HEK293 (cell line): ENCODE data around the gene EFCAB8.

Experiments
- CTCF ChIA-PET: fragments of 350-600 bp; formaldehyde crosslinking; extraction: SDS; loops from one replicate; lab custom pipeline; 2021; ENCODE audit warnings: antibody characterized with exemption; lab: Yijun Ruan, JAX
- POLR2A ChIA-PET: fragments of 300-600 bp; formaldehyde crosslinking; extraction: SDS; loops from one replicate; lab custom pipeline; 2020; ENCODE audit warnings: antibody characterized with exemption, inconsistent platforms; lab: Yijun Ruan, JAX
- H3K27ac ChIP-seq: fragments of 200-500 bp; sonication (Bioruptor generic); 2 replicates; pipeline ENCODE4 v1.5.1; 2014; ENCODE audit warnings: low read depth, low read length, control low read depth, inconsistent platforms; ENCODE audit errors: extremely low read depth
- H3K36me3 ChIP-seq, 2 experiments: fragments of 200-500 bp in 1 of 2; sonication (Bioruptor generic) in 1 of 2; 1 replicate in 1 of 2; 2 replicates in 1 of 2; pipeline ENCODE4 v1.5.1; 2014 to 2017; ENCODE audit warnings: inconsistent platforms in 2 of 2, low read length in 2 of 2; ENCODE audit not compliant: control insufficient read depth in 2 of 2, insufficient read depth in 1 of 2
- H3K4me1 ChIP-seq: fragments of 200-500 bp; sonication (Bioruptor generic); 2 replicates; pipeline ENCODE4 v1.5.1; 2014; ENCODE audit warnings: mild to moderate bottlenecking, low read length, inconsistent platforms; ENCODE audit not compliant: control insufficient read depth, insufficient read depth
- H3K4me3 ChIP-seq: 2 replicates; pipeline ENCODE4 v1.5.1; 2011; ENCODE audit warnings: low read depth, mild to moderate bottlenecking, control low read depth, low read length, moderate library complexity
- H3K9me3 ChIP-seq: fragments of 200-500 bp; sonication (Bioruptor generic); 2 replicates; pipeline ENCODE4 v1.5.1; 2014; ENCODE audit warnings: low read depth, low read length, inconsistent platforms; ENCODE audit not compliant: control insufficient read depth, insufficient read depth
- GLIS1 ChIP-seq: fragments of 450-650 bp; formaldehyde crosslinking; IDR thresholded peaks from 2 replicates; pipeline ENCODE4 v1.5.1; 2016; ENCODE audit warnings: missing biosample characterization, missing genetic modification characterization
- HOXA7 ChIP-seq: sonication (generic); formaldehyde crosslinking; IDR thresholded peaks from 2 replicates; pipeline ENCODE4 v1.8.1; 2022; ENCODE audit warnings: missing genetic modification reagents, borderline replicate concordance
- MZF1 ChIP-seq: fragments of 450-650 bp; formaldehyde crosslinking; IDR thresholded peaks from 2 replicates; pipeline ENCODE4 v1.5.1; 2017; ENCODE audit warnings: missing biosample characterization, missing genetic modification characterization, borderline replicate concordance
- REST ChIP-seq: fragments of 450-650 bp; formaldehyde crosslinking; IDR thresholded peaks from 2 replicates; pipeline ENCODE4 v1.5.1; 2016; ENCODE audit warnings: missing biosample characterization, missing genetic modification characterization
- SP2 ChIP-seq: fragments of 450-650 bp; formaldehyde crosslinking; IDR thresholded peaks from 2 replicates; pipeline ENCODE4 v1.5.1; 2016; ENCODE audit warnings: missing biosample characterization, missing genetic modification characterization
- SP3 ChIP-seq: fragments of 450-650 bp; formaldehyde crosslinking; IDR thresholded peaks from 2 replicates; pipeline ENCODE4 v1.5.1; 2016; ENCODE audit warnings: missing biosample characterization, missing genetic modification characterization
- ZNF138 ChIP-seq: fragments of 450-650 bp; formaldehyde crosslinking; IDR thresholded peaks from 2 replicates; pipeline ENCODE4 v1.5.1; 2016; ENCODE audit warnings: missing biosample characterization, missing genetic modification characterization, borderline replicate concordance
- ZNF223 ChIP-seq: fragments of 450-650 bp; formaldehyde crosslinking; IDR thresholded peaks from 2 replicates; pipeline ENCODE4 v1.5.1; 2016; ENCODE audit warnings: missing biosample characterization, missing genetic modification characterization
- ZNF24 ChIP-seq: fragments of 450-650 bp; formaldehyde crosslinking; IDR thresholded peaks from 2 replicates; pipeline ENCODE4 v1.5.1; 2016; ENCODE audit warnings: missing biosample characterization, missing genetic modification characterization
- ZNF391 ChIP-seq: fragments of 450-650 bp; formaldehyde crosslinking; IDR thresholded peaks from 2 replicates; pipeline ENCODE4 v1.5.1; 2016; ENCODE audit warnings: low read depth, missing biosample characterization, missing genetic modification characterization, borderline replicate concordance
- ZNF433 ChIP-seq: fragments of 450-650 bp; formaldehyde crosslinking; IDR thresholded peaks from 2 replicates; pipeline ENCODE4 v1.5.1; 2016; ENCODE audit warnings: missing biosample characterization, missing genetic modification characterization, low read depth
- ZNF677 ChIP-seq: fragments of 450-650 bp; IDR thresholded peaks from 2 replicates; pipeline ENCODE4 v1.5.0; 2018; ENCODE audit warnings: missing biosample characterization, mild to moderate bottlenecking, missing genetic modification characterization, moderate library complexity
- ZNF692 ChIP-seq: fragments of 450-650 bp; formaldehyde crosslinking; IDR thresholded peaks from 2 replicates; pipeline ENCODE4 v1.5.1; 2016; ENCODE audit warnings: missing biosample characterization, missing genetic modification characterization
- ZNF704 ChIP-seq: fragments of 450-650 bp; formaldehyde crosslinking; IDR thresholded peaks from 2 replicates; pipeline ENCODE4 v1.5.1; 2016; ENCODE audit warnings: missing biosample characterization, missing genetic modification characterization
- ZNF747 ChIP-seq: fragments of 450-650 bp; formaldehyde crosslinking; IDR thresholded peaks from 2 replicates; pipeline ENCODE4 v1.5.1; 2016; ENCODE audit warnings: missing biosample characterization, missing genetic modification characterization
- ZSCAN16 ChIP-seq: fragments of 450-650 bp; formaldehyde crosslinking; IDR thresholded peaks from 2 replicates; pipeline ENCODE4 v1.5.1; 2016; ENCODE audit warnings: missing biosample characterization, missing genetic modification characterization
- ZSCAN5A ChIP-seq: fragments of 450-650 bp; formaldehyde crosslinking; IDR thresholded peaks from 2 replicates; pipeline ENCODE4 v1.5.1; 2016; ENCODE audit warnings: missing biosample characterization, missing genetic modification characterization
- TF ChIP-seq, protein P1 (sequence below): fragments of 450-650 bp; formaldehyde crosslinking; IDR thresholded peaks from 2 replicates; pipeline ENCODE4 v1.5.1; 2016; ENCODE audit warnings: missing biosample characterization, missing genetic modification characterization, low read depth

Gene EFCAB8

GRCh38 chr20:32959351-32960221 lies 100.9 kb downstream of the EFCAB8 start (continued):
- TF ChIP-seq ZSCAN16, result no peak

GRCh38 chr20:32960222-32960518 lies 101.4 kb downstream of the EFCAB8 start:
- POLR2A ChIA-PET, result no interaction called here
- TF ChIP-seq ZNF223 (no peak), ZNF692 (tag by site-specific recombination) (no peak), ZNF391 (tag by site-specific recombination) (no peak), HOXA7 (CRISPR knock-in tag) (no peak), ZSCAN5A (no peak), SP2 (tag by site-specific recombination) (no peak), ZSCAN16 (no peak), ZNF747 (no peak), ZNF138 (no peak), ZNF677 (no peak), SP3 (tag by site-specific recombination) (no peak), GLIS1 (tag by site-specific recombination) (no peak), ZNF704 (tag by site-specific recombination) (no peak), ZNF24 (tag by site-specific recombination) (no peak), ZNF433 (no peak)
- TF ChIP-seq, protein P1, sequence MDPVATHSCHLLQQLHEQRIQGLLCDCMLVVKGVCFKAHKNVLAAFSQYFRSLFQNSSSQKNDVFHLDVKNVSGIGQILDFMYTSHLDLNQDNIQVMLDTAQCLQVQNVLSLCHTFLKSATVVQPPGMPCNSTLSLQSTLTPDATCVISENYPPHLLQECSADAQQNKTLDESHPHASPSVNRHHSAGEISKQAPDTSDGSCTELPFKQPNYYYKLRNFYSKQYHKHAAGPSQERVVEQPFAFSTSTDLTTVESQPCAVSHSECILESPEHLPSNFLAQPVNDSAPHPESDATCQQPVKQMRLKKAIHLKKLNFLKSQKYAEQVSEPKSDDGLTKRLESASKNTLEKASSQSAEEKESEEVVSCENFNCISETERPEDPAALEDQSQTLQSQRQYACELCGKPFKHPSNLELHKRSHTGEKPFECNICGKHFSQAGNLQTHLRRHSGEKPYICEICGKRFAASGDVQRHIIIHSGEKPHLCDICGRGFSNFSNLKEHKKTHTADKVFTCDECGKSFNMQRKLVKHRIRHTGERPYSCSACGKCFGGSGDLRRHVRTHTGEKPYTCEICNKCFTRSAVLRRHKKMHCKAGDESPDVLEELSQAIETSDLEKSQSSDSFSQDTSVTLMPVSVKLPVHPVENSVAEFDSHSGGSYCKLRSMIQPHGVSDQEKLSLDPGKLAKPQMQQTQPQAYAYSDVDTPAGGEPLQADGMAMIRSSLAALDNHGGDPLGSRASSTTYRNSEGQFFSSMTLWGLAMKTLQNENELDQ (tag by site-specific recombination), result no peak
- no peak overlapping the region for H3K4me3 ChIP-seq
- no peaks in the 10 kb centered on the region for H3K36me3 ChIP-seq
- H3K9me3 ChIP-seq, result no peaks in the 10 kb centered on the region
- H3K27ac ChIP-seq, result no peak overlapping the region
- CTCF ChIA-PET, result no interaction called here
- no peaks in the 10 kb centered on the region for H3K4me1 ChIP-seq

DNA sequence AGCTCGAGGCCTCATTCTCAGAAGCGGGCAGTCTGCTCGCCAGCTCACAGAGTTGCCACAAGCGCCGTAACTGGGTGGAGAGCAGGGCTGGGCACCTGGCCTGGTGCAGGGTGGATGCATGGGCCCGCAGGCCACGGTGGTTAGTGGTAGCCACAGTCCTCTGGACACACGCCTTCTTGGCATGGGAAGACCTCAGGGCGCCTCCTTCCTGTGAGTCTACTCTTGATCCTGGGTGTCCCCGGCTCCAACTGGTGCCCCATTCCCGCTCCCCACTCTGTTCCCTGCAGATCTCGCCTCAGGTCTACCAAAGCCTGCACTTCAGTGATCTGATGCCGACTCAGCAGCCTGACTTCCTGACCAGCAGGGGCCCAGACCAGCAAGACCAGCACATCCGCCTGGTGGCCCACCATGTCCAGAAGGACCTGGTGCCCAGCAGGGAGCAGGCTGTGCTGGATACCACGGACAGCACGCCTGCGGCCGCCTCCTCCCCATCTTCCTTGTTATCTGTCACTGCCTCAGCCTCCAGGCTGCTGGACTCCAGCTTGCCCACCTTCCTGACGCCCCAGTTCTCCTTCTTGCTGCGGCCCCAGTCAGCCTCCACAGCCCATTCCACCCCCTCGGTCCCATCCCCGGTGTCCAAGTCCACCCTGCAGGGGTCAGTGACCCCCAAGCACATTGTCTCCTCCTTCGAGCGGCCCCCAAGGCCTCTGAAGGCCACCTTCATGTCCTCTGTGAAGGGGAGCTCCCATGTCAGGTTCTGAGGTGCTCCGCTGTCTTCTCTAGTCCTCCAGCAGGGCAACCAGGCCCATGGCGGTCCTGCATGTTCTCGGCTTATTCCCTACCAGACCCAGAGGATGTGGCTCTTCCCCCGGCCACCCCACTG lies 102.4 kb downstream of the EFCAB8 start:
- CTCF ChIA-PET, result interaction anchor here (1.0 kb wide), 1 partner anchor 59 kb away, joined by 3 read pairs; no protein-coding TSS in a partner anchor
- no peaks in the 10 kb centered on the region for H3K9me3 ChIP-seq
- peak; percentile 60; the same call in 1 of the 2 replicates for TF ChIP-seq REST (tag by site-specific recombination)
- TF ChIP-seq MZF1 (tag by site-specific recombination), result no peak
- H3K36me3 ChIP-seq, result no peaks in the 10 kb centered on the region
- POLR2A ChIA-PET, result no interaction called here
- H3K4me3 ChIP-seq, result no peak overlapping the region
- no peaks in the 10 kb centered on the region for H3K4me1 ChIP-seq
- no peak overlapping the region for H3K27ac ChIP-seq
